CD1c-positive myeloid dendritic cell (primary cell): ENCODE measurements around the gene CBLL1.

Experiments
- DNase-seq: peaks from one replicate; pipeline ENCODE4 v3.0.0-alpha.2; 2016; ENCODE audit errors: extremely low spot score

The CBLL1 gene

GRCh38 chr7:107810626-107811025 lies 66.7 kb downstream of the CBLL1 start:
- DNase-seq: no peak
